HG03025 (cell line): ENCODE measurements around the gene SERPINH1.
A peak's percentile ranks its signal among the peaks of the same experiment; 100 is the strongest.

Experiments
- ATAC-seq: cut with Tn5 transposase; IDR thresholded peaks from one replicate; pipeline ENCODE4 v1.9.1; 2021; ENCODE audit warnings: mild to moderate bottlenecking, moderate library complexity; ENCODE audit not compliant: unreplicated experiment, low FRiP score

The SERPINH1 gene

DNA sequence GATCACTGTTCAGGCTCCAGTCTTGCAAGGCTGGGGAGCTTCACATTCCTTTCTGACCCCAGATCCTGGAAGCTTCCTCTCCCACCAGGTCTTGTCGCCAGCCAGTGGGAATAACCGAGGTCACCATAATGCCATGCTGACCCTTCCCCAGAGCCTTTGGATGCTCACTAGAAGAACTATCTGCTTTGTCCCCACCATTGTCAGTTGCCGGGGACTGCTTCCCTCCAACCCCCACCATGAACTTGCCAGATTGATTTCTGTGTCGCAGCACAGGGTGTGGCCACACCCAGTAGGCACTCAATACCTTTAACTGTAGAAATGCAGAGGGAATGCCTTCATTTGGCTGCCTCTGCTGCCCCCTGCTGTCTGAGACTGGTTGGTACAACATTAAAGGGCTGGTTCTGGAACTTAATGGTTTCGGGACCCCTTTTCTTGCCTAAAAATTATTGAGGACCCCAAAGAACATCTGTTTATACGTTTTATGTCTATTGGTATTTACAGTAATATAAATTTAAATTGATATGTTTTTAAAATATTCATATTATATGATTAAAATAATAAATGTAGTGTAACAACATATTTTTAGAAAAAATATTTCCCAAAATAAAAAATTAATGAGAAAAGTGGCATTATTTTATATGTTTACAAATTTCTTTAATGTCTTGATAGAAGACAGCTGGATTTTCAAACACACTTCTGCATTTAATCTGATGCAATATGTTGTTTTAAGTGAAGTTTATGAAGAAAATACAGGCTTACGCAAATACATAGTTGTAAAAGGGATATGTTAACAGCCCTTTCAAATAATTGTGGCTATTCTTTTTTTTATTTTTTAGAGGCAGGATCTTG, 29.6 kb upstream of the SERPINH1 start:
- no peak for ATAC-seq

GRCh38 chr11:75533896-75534258, 28.2 kb upstream of the SERPINH1 start:
- no peak for ATAC-seq

GRCh38 chr11:75534259-75535069, 27.6 kb upstream of the SERPINH1 start:
- no peak for ATAC-seq

- no peak for ATAC-seq
Measured at GRCh38 chr11:75535071-75535470, 27.0 kb upstream of the SERPINH1 start.

GRCh38 chr11:75536786-75537641, 25.0 kb upstream of the SERPINH1 start:
- peak; percentile 63 for ATAC-seq

DNA sequence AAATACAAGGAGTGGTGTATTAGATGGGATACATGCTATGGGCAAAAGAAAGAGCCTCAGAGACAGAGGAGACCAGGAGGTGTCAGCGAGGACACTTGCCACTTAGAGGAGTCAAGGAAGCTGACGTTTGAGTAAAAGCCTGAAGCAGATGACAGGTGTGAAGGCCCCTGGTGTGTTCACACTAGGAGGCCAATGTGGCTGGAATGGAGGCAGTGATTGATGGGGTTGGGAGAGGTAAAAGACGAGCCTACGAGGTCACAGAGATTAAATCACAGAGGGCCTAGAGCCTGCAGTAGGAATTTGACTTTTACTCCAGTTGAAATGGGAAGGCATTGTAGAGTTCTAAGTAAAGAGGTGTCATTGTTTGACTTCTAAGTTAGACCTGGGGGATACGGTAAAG, 24.3 kb upstream of the SERPINH1 start:
- ATAC-seq: no peak

DNA sequence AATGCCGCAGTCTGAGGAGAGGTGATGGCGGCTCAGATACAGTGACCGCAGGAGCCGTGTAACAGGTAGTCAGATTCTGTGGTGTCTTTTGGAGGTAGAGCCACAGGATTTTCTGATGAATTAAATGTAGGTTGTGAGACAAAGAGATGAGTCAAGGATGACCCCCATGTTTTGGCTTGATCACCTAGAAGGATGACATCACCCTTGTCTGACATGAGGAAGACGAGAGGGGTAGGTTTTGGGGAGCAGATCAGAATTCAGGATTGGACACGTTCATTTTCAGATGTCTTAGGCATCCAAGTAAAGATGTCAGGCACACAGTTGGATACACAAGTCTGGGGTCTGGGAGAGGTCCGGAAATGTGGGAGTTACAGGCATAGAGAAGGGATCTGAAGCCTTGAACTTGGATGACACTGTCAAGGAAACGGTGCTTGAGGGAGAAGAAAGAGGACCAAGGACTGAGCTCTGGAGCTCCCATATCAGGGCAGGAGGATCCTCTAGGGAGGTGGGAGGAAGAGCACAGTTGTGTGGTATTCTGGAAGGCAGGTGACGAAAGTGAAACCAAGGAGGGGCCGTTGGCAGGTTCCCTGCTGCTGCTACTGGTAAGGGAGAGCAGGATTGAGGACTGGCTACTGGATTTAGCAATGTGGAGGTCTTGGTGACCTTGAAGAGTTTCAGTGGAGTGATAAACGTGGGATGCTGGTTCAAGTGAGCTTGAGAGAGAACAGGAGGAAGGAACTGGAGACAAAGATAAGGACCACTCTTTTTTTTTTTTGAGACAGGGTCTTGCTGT, 23.7 kb upstream of the SERPINH1 start:
- no peak for ATAC-seq

DNA sequence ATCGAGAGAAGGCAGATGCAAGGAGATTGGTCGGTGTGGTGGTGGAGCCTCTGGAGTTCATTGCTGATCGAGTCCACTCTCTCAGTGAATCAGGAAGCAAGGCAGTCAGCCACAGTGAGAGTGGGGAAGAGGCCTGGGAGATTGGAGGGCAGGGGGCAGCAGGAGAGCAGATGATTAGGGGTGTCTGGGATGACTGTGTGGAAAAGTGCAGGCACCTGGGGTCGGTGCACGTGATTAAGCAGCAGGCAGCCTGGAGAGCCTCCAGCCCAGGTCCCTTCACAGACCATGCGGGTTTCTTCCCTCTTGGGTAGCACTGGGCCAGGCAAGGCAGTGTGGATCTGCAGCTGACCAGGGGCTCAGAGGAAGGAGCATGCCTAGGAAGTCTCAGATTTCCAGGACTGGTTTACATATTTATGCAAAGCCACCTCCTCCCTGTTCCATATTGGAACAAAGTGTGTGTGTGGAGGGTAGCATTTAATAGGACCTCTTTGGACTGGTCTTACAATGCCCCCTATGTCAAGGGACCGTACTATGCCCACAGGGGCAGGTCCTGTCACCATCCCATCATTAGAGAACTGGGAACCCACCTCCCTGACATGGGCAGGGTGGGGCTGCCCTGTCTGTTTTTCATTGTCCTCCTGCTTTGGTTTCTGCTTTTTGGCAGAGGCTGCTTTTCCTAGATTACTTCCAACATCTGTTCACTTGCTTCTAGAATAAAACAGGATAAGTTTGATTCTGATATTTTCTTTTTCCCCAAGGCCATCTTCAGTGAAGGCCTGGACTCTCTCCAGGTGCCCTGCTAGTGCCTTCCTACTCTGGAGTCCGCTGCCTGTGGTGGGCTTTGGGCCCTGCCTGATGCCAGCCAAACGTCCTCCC, 22.4 kb upstream of the SERPINH1 start:
- ATAC-seq: no peak

DNA sequence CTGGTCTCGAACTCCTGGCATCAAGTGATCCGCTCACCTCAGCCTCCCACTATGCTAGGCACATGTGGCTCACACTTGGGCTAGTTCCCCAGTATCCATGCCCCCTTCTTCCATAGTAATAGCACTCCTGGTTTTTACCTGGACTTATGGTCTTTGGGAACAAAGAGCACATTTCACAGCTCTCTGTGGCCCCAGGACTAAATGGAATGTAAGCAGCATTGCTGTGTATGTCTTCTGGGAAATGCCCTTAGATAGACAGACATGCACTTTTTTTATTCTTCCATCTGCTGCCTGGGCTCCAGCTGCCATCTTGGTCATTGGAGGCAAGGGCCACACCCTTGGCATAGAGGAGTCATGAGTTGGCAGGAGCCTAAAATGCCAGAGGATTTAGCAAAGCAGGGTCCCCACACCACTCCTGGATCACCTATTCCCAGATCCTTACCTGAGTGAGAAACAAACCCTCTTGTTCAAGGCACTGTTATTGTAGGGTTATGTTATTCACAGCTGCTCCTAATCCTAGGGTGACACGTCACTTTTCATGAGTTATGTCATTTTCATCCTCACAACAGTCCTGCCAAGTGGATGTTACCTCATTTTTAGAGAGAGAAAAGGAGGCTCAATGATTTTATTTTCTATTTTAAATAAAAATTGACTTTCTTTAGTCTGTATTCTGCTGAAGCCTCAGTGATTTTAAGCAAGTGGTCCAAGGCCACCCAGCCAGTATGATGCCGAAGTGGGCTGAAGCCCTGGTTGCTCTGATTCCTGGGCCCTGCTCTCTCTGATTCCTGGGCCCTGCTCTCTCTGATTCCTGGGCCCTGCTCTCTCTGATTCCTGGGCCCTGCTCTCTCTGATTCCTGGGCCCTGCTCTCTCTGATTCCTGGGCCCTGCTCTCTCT, 20.6 kb upstream of the SERPINH1 start:
- no peak for ATAC-seq

- no peak for ATAC-seq
Measured at GRCh38 chr11:75542088-75542438, 20.0 kb upstream of the SERPINH1 start.

- ATAC-seq: no peak
Measured at GRCh38 chr11:75543806-75544205, 18.2 kb upstream of the SERPINH1 start.

DNA sequence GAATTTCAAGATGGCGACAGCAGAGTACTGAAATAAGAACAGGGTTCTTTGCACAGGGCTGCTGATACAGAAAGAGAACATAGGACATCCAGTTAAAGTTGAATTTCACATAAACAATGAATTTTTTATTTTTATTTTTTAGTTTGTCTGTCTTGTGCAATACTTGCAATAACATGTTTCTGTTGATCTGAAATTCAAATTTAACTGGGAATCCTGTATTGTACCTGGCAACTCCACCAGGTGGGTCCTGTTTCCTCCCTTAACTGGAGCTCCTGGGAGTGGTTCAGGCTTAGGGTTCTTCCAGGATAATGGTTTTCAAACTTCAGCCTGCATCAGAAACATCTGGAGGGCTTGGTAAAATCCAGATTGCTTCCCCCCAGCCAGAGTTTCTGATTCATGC, 14.9 kb upstream of the SERPINH1 start:
- ATAC-seq: no peak

- ATAC-seq: no peak
Measured at GRCh38 chr11:75547617-75548058, 14.4 kb upstream of the SERPINH1 start.

DNA sequence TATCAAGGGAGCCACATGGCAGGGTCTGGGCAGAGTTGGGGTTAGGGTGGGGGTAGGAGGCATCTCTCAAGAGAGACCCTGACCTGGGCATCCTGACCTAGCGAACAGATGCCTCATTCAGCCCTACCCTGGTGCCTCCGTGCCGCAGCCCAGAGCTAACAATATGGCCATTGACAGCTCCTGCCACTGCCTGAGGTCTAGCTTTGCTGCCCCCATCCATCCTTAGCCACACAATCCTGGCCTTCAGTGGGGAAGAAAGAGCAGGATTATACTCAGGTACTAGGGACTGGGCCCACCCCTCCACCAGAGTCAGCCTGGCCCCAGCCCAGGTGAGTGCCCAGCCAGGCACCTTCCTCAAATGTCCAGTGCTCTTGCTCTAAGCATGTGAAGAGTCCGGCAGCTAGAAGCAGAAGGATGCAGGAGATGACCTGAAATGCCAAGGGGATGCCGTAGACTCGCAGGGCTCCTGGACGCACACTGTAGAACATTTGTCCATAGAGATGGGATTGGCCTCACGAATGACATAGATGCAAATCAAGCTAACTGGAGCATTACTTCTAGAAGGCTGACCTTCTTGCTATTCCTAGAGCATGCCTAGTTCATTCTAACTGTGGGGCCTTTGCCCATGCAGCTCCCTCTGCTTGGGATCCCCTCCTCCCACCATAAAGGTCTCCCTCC, 13.3 kb upstream of the SERPINH1 start:
- ATAC-seq: no peak

DNA sequence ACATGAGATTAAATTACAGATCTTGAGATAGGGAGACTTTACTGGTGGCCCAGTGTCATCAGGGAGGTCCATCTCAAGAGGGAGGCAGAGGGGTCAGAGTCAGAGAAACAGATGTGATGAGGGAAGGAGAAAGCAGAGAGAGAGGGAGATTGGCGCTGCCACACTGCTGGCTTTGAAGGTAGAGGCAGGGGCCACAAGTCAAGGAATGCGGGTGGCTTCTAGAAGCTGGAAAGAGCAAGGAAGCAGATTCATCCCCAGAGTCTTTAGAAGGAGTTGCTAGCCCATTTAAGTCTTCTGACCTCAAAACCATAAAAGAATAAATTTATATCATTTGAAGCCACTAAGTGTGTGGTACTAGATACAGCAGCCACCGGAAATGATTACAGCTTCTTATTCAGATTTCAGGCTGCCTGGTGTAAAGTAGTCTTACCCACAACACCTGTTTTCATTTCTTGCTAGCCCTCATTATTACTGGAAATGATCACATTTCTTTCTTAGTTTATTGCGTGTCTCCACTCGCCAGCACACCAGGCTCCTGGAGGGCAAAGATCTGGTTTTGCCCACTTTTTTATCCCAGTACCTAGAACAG, 12.6 kb upstream of the SERPINH1 start:
- ATAC-seq: no peak

DNA sequence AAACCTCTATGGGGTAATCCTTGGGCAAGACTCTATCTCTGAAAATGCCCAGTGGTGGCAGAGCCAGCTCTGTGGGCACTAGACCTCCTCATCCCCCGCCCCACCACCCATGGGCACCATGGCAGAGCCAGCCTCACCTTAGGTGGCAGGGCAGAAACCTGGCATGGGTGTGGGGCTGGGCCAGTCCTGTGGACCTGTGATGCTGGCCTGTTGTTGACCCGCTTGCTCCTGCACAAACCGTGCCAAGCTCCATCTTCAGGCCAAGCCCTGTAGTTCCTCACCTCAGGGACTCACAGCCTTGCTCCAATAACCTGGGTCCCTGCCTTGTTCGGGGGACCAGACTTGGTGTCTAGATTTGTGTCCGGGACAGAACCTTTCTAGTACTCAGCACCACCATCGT, 8.9 kb upstream of the SERPINH1 start:
- ATAC-seq: no peak

DNA sequence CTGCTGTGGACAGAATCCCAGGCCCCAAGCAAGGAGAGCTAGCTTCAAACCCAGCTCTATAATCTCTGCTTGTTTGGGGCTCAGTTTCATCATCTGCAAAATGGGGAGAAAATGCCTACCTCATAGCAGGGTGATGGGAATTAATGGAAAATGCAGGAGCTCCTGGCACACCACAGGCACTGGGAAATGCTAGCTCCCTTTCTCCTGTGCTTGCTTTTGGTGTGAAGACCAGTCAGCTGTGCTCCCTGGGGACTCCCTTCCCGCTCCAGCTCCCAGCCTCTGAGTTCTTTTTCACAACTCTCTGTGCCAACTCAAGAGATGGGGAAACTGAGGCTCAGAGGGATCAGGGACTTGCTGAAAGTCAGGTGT, 8.2 kb upstream of the SERPINH1 start:
- ATAC-seq: no peak
